Measurements from ENCODE around the gene SLC25A11.

DNA sequence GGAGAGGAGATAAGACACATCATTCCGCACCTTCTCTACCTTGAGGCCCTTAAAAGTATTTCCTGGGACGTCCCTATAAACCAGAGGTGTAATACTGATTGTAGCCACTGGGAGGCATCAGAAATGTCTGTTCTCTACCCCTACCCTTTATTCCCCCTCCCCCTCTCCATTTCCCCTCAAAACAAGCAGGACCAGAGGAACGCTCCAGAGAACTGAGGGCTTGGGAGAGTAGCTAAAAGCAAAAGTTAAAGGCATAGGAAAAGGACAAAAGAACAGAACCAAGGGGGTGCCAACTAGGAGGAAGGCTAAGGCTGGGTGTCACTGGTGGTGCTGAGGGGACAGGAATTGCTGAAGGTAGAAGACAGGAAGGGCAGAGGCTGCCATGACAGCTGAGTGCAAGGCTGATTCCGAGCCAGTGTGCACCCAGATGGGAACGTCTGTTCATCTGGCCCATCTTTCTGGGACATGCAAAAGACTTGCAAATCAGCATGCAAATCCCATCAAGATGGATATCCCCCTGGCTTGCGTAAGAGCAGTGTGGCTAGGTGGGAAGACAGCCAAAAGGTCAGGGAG, 40.9 kb upstream of the SLC25A11 start:
- TF ChIP-seq, protein P1, sequence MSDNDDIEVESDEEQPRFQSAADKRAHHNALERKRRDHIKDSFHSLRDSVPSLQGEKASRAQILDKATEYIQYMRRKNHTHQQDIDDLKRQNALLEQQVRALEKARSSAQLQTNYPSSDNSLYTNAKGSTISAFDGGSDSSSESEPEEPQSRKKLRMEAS (IDR thresholded peaks at IDR 0.05; ENCODE audit: insufficient read depth, insufficient read length): no peak
- TF ChIP-seq, protein P2, sequence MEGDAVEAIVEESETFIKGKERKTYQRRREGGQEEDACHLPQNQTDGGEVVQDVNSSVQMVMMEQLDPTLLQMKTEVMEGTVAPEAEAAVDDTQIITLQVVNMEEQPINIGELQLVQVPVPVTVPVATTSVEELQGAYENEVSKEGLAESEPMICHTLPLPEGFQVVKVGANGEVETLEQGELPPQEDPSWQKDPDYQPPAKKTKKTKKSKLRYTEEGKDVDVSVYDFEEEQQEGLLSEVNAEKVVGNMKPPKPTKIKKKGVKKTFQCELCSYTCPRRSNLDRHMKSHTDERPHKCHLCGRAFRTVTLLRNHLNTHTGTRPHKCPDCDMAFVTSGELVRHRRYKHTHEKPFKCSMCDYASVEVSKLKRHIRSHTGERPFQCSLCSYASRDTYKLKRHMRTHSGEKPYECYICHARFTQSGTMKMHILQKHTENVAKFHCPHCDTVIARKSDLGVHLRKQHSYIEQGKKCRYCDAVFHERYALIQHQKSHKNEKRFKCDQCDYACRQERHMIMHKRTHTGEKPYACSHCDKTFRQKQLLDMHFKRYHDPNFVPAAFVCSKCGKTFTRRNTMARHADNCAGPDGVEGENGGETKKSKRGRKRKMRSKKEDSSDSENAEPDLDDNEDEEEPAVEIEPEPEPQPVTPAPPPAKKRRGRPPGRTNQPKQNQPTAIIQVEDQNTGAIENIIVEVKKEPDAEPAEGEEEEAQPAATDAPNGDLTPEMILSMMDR (IDR thresholded peaks at IDR 0.05; ENCODE audit: extremely low read depth in 1 of 2, insufficient read depth in 1 of 2, low read depth in 1 of 2, low read length in 2 of 2): peak; percentile 47 to 58
